ENCODE measurements around the gene MAEA. TPM values are rescaled to one million over a fixed set of nuclear protein-coding genes. Genes with fewer than 3 reads are reported as not detected.

The MAEA gene
- total RNA-seq, 4 donors from 2014 or later, result 66.2 to 140 (median 83.2) TPM

DNA sequence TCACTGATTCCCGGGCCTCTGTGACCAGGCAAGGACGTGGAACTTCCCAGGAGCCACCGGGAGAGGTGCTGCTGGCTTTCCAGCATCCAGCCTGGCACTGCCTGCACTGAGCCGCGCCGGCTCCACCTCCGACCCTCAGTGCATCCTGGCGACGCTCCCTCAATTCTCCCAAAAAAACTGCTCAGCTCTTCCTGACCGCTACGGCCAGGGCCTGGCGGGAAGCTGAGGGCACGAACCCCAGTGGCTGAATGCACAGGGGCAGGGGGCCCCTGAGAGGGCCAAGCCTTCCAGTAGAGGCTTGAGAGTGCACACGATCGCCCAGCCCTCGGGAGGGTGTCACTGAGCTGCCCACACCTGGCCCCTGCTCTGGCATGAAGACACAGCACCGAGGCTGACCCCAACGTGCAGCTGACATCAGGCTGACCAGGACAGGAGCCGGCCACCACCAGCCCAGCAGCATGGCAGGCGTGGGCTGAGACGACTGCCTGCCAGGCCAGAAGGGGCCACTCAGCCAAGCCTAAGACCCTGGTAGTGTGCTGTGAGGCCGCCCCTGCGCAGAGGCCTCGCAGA lies 47.7 kb upstream of the MAEA start:
- no peak for TF ChIP-seq POLR2A (IDR thresholded peaks at IDR 0.05)
- TF ChIP-seq EP300 (IDR thresholded peaks at IDR 0.05), result no peak
- TF ChIP-seq, protein P1, sequence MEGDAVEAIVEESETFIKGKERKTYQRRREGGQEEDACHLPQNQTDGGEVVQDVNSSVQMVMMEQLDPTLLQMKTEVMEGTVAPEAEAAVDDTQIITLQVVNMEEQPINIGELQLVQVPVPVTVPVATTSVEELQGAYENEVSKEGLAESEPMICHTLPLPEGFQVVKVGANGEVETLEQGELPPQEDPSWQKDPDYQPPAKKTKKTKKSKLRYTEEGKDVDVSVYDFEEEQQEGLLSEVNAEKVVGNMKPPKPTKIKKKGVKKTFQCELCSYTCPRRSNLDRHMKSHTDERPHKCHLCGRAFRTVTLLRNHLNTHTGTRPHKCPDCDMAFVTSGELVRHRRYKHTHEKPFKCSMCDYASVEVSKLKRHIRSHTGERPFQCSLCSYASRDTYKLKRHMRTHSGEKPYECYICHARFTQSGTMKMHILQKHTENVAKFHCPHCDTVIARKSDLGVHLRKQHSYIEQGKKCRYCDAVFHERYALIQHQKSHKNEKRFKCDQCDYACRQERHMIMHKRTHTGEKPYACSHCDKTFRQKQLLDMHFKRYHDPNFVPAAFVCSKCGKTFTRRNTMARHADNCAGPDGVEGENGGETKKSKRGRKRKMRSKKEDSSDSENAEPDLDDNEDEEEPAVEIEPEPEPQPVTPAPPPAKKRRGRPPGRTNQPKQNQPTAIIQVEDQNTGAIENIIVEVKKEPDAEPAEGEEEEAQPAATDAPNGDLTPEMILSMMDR (IDR thresholded peaks at IDR 0.05), result no peak
- Histone ChIP-seq H3K4me3 (no peak overlapping the region), H3K4me1 (peaks cover 5 to 75% (median 54%) of the 10 kb centered on the region in 4 donors)

DNA sequence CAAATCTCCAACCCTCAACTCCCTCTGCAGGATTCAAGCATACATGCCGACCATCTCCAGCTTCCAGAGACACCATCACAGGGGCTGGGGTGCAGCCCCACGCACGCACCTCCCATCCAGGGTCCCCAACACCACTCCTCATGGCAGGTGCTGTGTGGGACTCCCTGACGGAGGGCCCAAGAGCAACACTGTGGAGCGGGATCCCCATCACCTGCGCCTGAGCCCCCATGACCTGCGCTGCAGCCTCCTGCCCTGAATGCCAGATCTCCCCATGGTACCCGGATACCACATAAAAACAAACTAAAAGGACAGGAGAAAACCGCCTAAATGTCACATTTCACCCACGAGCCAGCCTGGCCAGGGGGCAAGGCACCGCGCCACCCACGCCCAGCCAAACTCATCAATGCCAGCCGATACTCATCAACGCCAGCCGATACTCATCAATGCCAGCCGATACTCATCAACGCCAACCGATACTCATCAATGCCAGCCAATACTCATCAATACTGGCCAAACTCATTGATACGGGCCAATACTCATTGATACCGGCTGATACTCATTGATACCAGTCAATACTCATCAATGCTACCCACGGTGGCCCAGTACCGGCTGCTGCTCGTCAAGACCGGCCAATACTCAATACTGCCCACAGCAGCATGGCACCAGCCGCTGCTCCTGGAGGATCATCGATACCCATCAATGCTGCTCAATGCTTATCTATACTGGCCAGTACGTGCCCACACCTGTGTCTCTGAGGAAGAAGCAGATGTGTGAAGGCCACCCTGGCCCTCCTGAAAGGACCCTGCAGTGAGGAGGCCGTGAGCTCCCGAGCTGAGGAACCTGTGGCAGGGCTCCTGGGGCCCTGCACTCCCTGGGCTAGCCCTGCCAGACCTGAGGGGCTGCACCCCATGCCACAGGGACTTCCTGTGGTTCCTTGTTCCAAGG lies 46.9 kb upstream of the MAEA start:
- H3K27me3 ChIP-seq, result no peaks in the 10 kb centered on the region
- H3K27ac ChIP-seq, result peak overlapping the region in 2 of 4 donors; percentile 54 to 95
- TF ChIP-seq POLR2A (IDR thresholded peaks at IDR 0.05) (no peak), EP300 (IDR thresholded peaks at IDR 0.05) (no peak)
- TF ChIP-seq, protein P1 (IDR thresholded peaks at IDR 0.05), result no peak
- H3K36me3 ChIP-seq, result peaks cover 0 to 38% (median 5%) of the 10 kb centered on the region in 3 donors
- DNase-seq (ENCODE audit: low spot score in 2 of 2), result no peak
- peaks cover 5 to 82% (median 58%) of the 10 kb centered on the region in 4 donors for H3K4me1 ChIP-seq
- H3K9me3 ChIP-seq, result no peaks in the 10 kb centered on the region
- 89 to 92% methylated on average over 28 to 29 of the region's 30 CpGs for WGBS, 2 donors
- no peak overlapping the region for H3K4me3 ChIP-seq

More for the DNA sequence above, 47.7 kb upstream of the MAEA start:
- no peak for DNase-seq (ENCODE audit: low spot score in 2 of 2)
- H3K9me3 ChIP-seq, result no peaks in the 10 kb centered on the region
- peaks cover 0 to 46% (median 6%) of the 10 kb centered on the region in 3 donors for H3K36me3 ChIP-seq
- 45 to 56% methylated on average over 15 to 24 of the region's 24 CpGs for WGBS, 2 donors
- no peaks in the 10 kb centered on the region for H3K27me3 ChIP-seq
- H3K27ac ChIP-seq, result peak overlapping the region in 1 of 4 donors; percentile 11

DNA sequence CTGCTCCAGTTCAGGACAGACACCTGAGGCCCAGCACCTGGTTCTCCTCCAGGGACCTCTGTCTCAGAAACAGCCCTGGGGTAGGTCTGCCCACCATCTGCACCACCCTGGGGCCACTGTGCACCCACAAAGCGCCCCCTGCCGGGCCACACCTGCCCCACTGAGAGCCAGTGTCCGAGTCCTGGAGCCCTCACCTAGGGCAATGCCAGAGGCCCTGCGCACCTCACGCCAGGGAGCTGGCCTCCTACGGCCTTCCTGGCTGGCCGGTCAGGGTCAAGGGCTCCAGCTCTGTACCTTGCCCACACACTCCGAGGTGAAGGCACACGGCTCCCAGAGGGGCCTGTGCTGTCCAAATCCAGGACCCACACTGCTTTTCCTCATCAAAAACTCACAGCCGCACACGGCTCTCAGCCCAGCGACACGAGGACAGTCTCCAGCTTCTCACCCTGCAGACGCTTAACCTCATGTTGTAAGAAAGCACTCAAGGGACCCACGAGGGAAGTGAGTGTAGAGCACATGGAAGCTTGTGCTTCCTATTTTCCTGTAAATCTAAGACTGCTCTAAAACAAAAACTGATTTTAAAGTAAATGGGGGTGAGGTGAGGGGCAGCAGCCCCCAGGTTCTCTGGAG lies 46.1 kb upstream of the MAEA start:
- Histone ChIP-seq H3K4me3 (no peak overlapping the region), H3K27me3 (no peaks in the 10 kb centered on the region), H3K4me1 (peaks cover 5 to 82% (median 58%) of the 10 kb centered on the region in 4 donors), H3K36me3 (peaks cover 0 to 30% (median 0%) of the 10 kb centered on the region in 3 donors), H3K27ac (peak overlapping the region in 2 of 4 donors; percentile 95 to 97), H3K9me3 (no peaks in the 10 kb centered on the region)
- WGBS, 2 donors, result 43 to 53% methylated on average over 9 to 12 of the region's 15 CpGs
- peak in 1 of 2 donors; percentile 8 for DNase-seq (ENCODE audit: low spot score in 2 of 2)
- no peak for TF ChIP-seq POLR2A (IDR thresholded peaks at IDR 0.05)
- TF ChIP-seq, protein P1 (IDR thresholded peaks at IDR 0.05), result no peak
- TF ChIP-seq EP300 (IDR thresholded peaks at IDR 0.05), result peak in 1 of 2 donors; percentile 14

DNA sequence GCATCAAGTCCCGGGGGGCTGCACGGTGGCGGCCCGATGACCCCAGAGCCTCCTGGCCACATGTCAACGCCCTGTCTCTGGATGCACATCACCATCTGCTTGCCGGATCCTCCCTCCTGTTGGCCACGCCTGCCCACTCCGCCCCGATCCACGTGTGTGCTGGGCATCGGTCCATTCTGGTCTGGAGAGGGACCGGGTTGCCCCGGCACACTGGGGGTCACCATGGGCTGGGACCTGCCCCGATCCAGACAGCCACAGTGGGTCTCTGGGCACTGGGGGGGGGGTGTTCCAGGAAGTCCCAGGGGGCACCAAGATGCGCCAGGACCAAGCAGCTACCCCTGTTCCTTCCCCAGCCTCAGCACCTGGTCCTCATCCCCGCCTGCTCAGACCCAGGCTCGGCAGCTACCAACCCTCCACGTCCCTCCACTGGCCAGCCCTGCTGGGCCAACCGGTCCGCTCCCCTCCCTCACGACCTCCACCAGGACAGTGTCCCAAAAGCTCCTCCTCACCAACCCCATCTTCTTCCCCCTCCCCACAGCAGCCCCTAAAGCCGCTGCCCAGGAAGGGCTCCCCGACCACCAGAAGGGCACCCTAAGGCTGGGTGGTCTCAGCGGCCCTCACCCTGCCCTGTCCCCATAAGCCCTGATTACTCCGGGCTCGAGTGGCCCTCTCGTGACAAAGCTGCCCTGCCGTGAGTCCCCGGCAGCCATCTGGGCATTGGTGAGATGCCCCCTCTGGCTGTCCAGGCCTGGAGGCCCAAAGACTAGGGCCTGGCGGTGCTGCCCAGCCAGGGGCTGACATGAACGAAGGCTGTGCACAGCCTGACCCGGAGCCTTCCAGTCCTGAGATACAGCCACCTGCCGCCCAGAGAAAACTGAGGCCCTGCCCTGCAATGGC lies 45.4 kb upstream of the MAEA start:
- TF ChIP-seq EP300 (IDR thresholded peaks at IDR 0.05) (peak in 1 of 2 donors; percentile 1), POLR2A (IDR thresholded peaks at IDR 0.05) (no peak)
- H3K4me3 ChIP-seq, result peak overlapping the region in 1 of 4 donors; percentile 5
- peak in 1 of 2 donors; percentile 1 for DNase-seq (ENCODE audit: low spot score in 2 of 2)

More for the DNA sequence above, 45.4 kb upstream of the MAEA start:
- Histone ChIP-seq H3K4me1 (peaks cover 5 to 75% (median 58%) of the 10 kb centered on the region in 4 donors), H3K27ac (peak overlapping the region in 2 of 4 donors; percentile 95 to 97), H3K9me3 (no peaks in the 10 kb centered on the region), H3K36me3 (peaks cover 0 to 23% (median 0%) of the 10 kb centered on the region in 3 donors), H3K27me3 (no peaks in the 10 kb centered on the region)
- WGBS, 2 donors, result 58 to 59% methylated on average over 29 of the region's 33 CpGs

Measured in tibial nerve (tissue), 4 donors.